PC-3 (cell line): ENCODE measurements around the gene NTN3.

Source experiments
- EZH2 ChIP-seq: fragments of 300-600 bp; sonication (generic); IDR thresholded peaks from one replicate; pipeline ENCODE4 v1.6.1; 2017; ENCODE audit warnings: antibody characterized with exemption, mild to moderate bottlenecking, low read length; ENCODE audit not compliant: unreplicated experiment
- EZH2phosphoT487 ChIP-seq: fragments of 300-600 bp; sonication (generic); IDR thresholded peaks from 2 replicates; pipeline ENCODE4 v1.6.1; 2018; ENCODE audit warnings: mild to moderate bottlenecking, antibody characterized with exemption, low read length, borderline replicate concordance
- TF ChIP-seq, protein P1 (sequence below): fragments of 300-600 bp; sonication (generic); conservative IDR thresholded peaks from 2 replicates; pipeline ENCODE4 v1.5.1; 2017; ENCODE audit warnings: antibody characterized with exemption, low read depth, mild to moderate bottlenecking, low read length

DNA sequence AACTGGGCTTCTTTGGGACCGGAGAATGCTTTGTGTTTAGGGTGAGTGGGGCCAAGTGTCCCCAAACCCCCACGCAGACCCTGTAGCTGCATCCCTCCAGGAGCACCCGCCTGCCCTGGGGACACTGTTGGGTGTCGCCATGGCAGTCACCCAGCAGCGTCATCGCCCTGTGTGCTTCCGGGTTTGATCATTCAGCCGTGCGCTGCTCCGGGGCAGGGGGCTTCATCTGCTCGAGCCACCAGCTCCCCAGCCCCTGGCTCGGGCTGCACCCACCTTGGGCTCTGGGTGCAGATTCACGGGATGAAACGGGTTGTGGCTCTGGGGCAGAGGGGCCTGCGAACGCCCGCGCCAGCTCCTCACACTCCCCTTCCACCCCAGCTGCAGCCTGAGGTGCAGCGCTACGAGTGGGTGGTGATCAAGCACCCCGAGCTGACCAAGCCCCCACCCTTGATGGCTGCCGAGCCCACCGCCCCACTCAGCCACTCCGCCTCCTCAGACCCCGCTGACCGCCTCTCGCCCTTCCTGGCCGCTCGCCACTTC is 28.9 kb downstream of the NTN3 start:
- TF ChIP-seq, protein P1, sequence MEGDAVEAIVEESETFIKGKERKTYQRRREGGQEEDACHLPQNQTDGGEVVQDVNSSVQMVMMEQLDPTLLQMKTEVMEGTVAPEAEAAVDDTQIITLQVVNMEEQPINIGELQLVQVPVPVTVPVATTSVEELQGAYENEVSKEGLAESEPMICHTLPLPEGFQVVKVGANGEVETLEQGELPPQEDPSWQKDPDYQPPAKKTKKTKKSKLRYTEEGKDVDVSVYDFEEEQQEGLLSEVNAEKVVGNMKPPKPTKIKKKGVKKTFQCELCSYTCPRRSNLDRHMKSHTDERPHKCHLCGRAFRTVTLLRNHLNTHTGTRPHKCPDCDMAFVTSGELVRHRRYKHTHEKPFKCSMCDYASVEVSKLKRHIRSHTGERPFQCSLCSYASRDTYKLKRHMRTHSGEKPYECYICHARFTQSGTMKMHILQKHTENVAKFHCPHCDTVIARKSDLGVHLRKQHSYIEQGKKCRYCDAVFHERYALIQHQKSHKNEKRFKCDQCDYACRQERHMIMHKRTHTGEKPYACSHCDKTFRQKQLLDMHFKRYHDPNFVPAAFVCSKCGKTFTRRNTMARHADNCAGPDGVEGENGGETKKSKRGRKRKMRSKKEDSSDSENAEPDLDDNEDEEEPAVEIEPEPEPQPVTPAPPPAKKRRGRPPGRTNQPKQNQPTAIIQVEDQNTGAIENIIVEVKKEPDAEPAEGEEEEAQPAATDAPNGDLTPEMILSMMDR = no peak
- no peak for TF ChIP-seq EZH2phosphoT487
- no peak for TF ChIP-seq EZH2
